COR-L47 (cell line): ENCODE results near the gene TLR9.

Experiments
- DNase-seq: peaks from one replicate; lab custom pipeline; 2025; lab: John Stamatoyannopoulos, UW

TLR9 gene

GRCh38 chr3:52247409-52248164, 22.1 kb upstream of the TLR9 start:
- no peak for DNase-seq

GRCh38 chr3:52246728-52247408, 21.4 kb upstream of the TLR9 start:
- no peak for DNase-seq

GRCh38 chr3:52246264-52246620, 20.8 kb upstream of the TLR9 start:
- no peak for DNase-seq

GRCh38 chr3:52245322-52246263, 20.1 kb upstream of the TLR9 start, which contains the start of gene PPM1M:
PPM1M (plus strand) TSS chr3:52245759; CDS start chr3:52245825, 66 bp downstream.
- DNase-seq: no peak

GRCh38 chr3:52243791-52244628, 18.6 kb upstream of the TLR9 start:
- no peak for DNase-seq

GRCh38 chr3:52242039-52242438, 16.6 kb upstream of the TLR9 start:
- DNase-seq: no peak

- DNase-seq: no peak
These were observed 15.5 kb upstream of the TLR9 start for GRCh38 chr3:52240886-52241370.

GRCh38 chr3:52240059-52240885, 14.8 kb upstream of the TLR9 start:
- DNase-seq: peak; percentile 59

- no peak for DNase-seq
These were observed 13.6 kb upstream of the TLR9 start, which contains the start of gene TWF2 for GRCh38 chr3:52238761-52239701. TWF2 (minus strand) TSS chr3:52239158; CDS start chr3:52239016, 142 bp downstream.

GRCh38 chr3:52238193-52238760, 12.8 kb upstream of the TLR9 start:
- DNase-seq: no peak

GRCh38 chr3:52237657-52238172, 12.3 kb upstream of the TLR9 start:
- DNase-seq: no peak

- DNase-seq: no peak
These were observed 11.7 kb upstream of the TLR9 start for GRCh38 chr3:52237006-52237656.

- DNase-seq: no peak
These were observed 11.0 kb upstream of the TLR9 start for GRCh38 chr3:52236424-52236886.

GRCh38 chr3:52234516-52235447, 9.3 kb upstream of the TLR9 start:
- DNase-seq: no peak

GRCh38 chr3:52233968-52234367, 8.5 kb upstream of the TLR9 start:
- no peak for DNase-seq

- DNase-seq: no peak
These were observed 7.7 kb upstream of the TLR9 start for GRCh38 chr3:52233108-52233591.
